GM12872 (cell line): ENCODE data around the gene BSG.

ENCODE experiments used
- TF ChIP-seq, protein P1 (sequence below): IDR thresholded peaks from 3 replicates; pipeline ENCODE4 v1.5.1; 2011; ENCODE audit warnings: low read depth, mild to moderate bottlenecking, low read length, moderate library complexity; ENCODE audit not compliant: insufficient read depth

The BSG gene

DNA sequence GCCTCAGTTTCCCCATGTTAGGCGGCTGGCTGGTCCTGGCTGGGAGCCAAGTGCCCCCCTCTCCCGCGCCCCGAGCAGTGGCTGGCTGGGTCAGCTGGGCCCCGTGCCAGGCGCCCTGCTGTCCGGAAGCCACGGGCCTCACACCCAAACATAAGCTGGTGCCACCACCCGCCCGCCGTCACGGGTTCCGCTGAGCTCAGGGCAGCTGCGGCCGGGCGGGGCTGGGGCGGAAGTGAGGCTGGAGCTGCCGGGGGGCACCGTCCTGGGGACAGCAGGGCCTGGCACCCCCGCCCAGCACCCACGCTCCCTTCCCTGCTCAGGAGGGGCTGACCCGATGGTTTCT is 36.6 kb downstream of the BSG start:
- TF ChIP-seq, protein P1, sequence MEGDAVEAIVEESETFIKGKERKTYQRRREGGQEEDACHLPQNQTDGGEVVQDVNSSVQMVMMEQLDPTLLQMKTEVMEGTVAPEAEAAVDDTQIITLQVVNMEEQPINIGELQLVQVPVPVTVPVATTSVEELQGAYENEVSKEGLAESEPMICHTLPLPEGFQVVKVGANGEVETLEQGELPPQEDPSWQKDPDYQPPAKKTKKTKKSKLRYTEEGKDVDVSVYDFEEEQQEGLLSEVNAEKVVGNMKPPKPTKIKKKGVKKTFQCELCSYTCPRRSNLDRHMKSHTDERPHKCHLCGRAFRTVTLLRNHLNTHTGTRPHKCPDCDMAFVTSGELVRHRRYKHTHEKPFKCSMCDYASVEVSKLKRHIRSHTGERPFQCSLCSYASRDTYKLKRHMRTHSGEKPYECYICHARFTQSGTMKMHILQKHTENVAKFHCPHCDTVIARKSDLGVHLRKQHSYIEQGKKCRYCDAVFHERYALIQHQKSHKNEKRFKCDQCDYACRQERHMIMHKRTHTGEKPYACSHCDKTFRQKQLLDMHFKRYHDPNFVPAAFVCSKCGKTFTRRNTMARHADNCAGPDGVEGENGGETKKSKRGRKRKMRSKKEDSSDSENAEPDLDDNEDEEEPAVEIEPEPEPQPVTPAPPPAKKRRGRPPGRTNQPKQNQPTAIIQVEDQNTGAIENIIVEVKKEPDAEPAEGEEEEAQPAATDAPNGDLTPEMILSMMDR = no peak

DNA sequence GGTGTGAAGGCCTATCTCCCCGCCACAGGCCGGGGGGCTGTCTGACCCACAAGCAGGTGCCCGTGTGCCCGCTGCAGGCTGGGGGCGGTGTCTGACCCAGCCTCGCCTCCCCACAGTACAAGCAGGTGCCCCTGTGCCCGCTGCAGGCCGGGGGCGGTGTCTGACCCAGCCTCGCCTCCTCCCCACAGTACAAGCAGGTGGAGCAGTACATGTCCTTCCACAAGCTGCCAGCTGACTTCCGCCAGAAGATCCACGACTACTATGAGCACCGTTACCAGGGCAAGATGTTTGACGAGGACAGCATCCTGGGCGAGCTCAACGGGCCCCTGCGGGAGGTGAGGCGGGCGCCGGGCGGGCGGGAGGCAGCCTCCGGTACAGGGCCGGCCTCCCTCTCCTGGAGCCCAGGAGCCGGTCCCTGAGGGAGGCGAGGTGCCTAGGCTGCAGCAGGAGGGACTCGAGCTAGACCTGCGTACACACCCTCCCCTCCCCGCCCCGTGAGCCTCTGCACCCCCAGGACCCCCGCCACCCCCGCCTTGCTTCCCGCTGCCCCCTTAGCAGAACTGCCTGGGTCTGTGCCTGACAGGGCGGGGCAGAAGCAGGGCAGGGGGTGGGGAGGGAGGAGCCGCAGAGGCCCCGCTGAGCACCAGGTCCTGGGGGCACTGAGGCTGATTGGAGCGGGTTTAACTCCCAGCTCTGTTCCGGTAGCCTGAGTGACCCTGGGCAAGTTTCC is 37.8 kb downstream of the BSG start:
- TF ChIP-seq, protein P1 = no peak

DNA sequence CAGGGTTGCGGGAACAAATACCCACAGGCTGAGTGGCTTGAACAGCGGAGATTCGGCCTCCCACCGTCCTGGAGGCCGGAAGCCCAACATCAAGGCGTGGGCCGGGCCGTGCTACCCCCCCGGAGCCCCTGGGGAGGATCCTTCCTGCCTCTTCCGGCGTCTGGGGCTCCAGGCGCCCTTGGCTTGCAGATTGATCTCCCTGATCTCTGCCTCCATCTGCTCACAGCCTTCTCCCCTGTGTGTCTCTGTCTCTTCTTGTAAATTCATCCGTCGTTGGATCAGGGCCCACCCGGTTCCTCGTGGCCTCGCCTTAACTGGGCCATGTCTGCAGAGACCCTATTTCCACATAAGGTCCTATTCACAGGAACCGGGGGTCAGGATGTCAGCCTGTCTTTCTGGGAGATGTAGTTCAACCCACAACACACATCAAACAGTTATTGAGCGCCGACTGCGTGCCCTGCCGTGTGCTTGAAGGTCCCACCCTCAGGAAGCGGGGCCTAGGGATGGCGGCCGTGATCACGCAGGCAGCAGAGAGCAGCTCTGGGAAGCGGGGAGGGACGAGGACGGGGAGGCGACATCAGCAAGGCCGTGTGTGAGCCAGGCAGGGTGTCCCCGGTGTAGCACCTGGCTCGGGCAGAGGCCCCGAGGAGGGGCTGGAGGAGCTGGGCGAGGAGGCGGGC is 38.5 kb downstream of the BSG start:
- TF ChIP-seq, protein P1 = no peak

DNA sequence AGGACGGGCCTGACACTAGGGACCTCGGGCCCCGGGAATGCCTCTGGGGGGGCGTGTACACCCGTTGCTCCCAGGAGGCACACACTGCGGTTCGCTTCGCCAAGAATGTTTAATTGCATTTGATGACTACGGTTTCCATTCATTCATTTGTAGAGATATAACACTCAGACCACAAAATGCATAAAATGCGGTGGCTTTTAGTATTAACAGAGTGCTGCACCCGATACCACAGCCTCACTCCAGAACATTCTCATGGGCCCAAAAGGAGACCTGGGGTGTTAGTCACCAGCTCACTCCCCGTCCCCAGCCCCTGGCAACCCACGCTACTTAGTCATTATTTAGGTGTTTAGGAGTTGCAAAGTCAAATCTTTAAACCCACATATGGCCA is 39.1 kb downstream of the BSG start:
- TF ChIP-seq, protein P1 = no peak

DNA sequence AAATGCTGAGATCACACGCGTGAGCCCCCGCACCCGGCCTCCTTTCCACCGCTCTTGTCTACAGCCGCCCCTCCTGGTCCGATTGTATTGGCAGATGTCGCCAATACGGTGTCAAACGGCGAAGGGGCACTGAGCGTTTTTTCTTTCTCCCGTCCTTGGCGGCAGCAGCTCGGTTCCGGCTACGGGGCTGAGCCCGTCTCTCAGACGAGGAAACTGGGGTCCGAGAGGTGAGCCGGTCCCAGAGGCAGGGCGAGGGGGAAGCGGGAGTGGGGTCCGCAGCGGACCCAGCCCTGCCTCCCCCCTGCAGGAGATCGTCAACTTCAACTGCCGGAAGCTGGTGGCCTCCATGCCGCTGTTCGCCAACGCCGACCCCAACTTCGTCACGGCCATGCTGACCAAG is 40.5 kb downstream of the BSG start:
- TF ChIP-seq, protein P1 = no peak

DNA sequence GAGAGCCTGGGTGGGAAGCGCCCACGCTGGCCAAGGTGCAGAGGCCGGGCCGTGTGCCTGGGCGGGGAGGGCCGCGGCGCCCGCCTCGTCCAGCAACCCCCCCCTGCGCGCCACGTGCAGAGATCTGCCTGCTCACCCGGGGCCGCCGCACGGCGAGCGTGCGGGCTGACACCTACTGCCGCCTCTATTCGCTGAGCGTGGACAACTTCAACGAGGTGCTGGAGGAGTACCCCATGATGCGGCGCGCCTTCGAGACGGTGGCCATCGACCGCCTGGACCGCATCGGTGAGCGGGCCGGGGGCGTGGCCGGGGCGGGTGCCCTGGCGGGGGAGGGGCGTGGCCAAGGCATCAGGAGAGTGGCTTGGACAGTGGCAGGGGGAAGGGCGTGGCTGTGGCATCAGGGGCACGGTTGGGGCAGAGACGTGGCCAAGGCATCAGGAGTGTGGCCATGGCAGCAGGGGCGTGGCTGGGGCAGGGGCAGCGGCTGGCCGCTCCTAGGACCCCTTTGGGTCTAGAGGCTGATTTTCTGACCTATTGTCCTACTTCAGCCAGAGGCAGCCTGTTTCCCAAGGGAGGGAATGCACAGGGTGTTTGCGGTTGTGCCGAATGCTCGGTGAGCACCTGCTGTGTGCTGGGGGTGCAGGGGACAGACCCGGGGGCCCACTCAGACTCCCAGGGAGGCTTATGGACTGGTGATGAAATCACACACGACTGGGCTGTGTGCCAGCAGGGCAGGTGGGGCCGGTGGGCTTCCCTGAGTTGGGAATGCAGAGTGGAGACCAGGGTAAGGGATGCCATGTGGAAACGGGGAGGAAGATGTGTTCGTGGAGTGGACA is 41.6 kb downstream of the BSG start:
- TF ChIP-seq, protein P1 = no peak

DNA sequence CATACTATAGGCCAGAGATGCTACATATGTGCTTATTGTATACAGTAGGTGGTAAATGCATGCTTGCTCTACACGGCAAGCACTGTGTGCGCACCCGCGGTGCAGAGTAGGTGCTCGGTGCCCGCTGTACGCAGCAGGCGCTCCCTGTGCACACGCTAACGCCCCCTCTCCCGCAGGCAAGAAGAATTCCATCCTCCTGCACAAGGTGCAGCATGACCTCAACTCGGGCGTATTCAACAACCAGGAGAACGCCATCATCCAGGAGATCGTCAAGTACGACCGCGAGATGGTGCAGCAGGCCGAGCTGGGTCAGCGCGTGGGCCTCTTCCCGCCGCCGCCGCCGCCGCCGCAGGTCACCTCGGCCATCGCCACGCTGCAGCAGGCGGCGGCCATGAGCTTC is 43.2 kb downstream of the BSG start:
- TF ChIP-seq, protein P1 = no peak
